ENCODE measurements around the gene TNRC6C. TPM values are rescaled to one million over a fixed set of nuclear protein-coding genes. Genes with fewer than 3 reads are reported as not detected.

Gene TNRC6C
- total RNA-seq, 3 donors from 2014 or later (not counting 1 experiment from before 2014, with no cell fraction given) = 74.3 to 100 (median 76.3) TPM

GRCh38 chr17:78148286-78149016, 189.9 kb downstream of the TNRC6C start:
- Mint-ChIP-seq H3K36me3 (no peaks in the 10 kb centered on the region), H3K4me1 (peaks cover 0 to 16% of the 10 kb centered on the region in 2 donors), H3K27ac (no peak overlapping the region), H3K9me3 (no peaks in the 10 kb centered on the region), H3K27me3 (ENCODE audit: low read depth in 2 of 2) (peaks cover 0 to 5% of the 10 kb centered on the region in 2 donors), H3K4me3 (no peak overlapping the region)
- H3K27me3 ChIP-seq (ENCODE audit: control insufficient read depth, insufficient read depth, low read length) = no peaks in the 10 kb centered on the region
- ATAC-seq (no peak), DNase-seq (no peak)
- H3K36me3 ChIP-seq (ENCODE audit: control insufficient read depth, insufficient read depth, low read length) = no peaks in the 10 kb centered on the region
- H3K4me1 ChIP-seq (ENCODE audit: control insufficient read depth, insufficient read depth, low read length) = peaks cover 52% of the 10 kb centered on the region
- H3K4me3 ChIP-seq (ENCODE audit: low read length) = no peak overlapping the region
- intact Hi-C loops (cut with micrococcal nuclease) = no loop called here
- 68% methylated on average over 14 of the region's 14 CpGs for WGBS (ENCODE audit: insufficient coverage)
- no peaks in the 10 kb centered on the region for H3K9me3 ChIP-seq (ENCODE audit: control insufficient read depth, insufficient read depth, low read length)
- peak overlapping the region; percentile 63 for H3K27ac ChIP-seq (ENCODE audit: low read length)
- TF ChIP-seq CTCF (IDR thresholded peaks at IDR 0.05) = no peak

GRCh38 chr17:78151514-78152008, 193.1 kb downstream of the TNRC6C start:
- Mint-ChIP-seq H3K27me3 (ENCODE audit: low read depth in 2 of 2) (peaks cover 0 to 5% of the 10 kb centered on the region in 2 donors), H3K27ac (no peak overlapping the region), H3K4me1 (peaks cover 0 to 6% of the 10 kb centered on the region in 2 donors), H3K36me3 (no peaks in the 10 kb centered on the region), H3K4me3 (no peak overlapping the region), H3K9me3 (no peaks in the 10 kb centered on the region)
- Histone ChIP-seq H3K27ac (ENCODE audit: low read length) (no peak overlapping the region), H3K4me3 (ENCODE audit: low read length) (no peak overlapping the region), H3K9me3 (ENCODE audit: control insufficient read depth, insufficient read depth, low read length) (no peaks in the 10 kb centered on the region), H3K27me3 (ENCODE audit: control insufficient read depth, insufficient read depth, low read length) (no peaks in the 10 kb centered on the region), H3K4me1 (ENCODE audit: control insufficient read depth, insufficient read depth, low read length) (peaks cover 34% of the 10 kb centered on the region), H3K36me3 (ENCODE audit: control insufficient read depth, insufficient read depth, low read length) (no peaks in the 10 kb centered on the region)
- 93% methylated on average over 6 of the region's 7 CpGs for WGBS (ENCODE audit: insufficient coverage)
- no peak for DNase-seq
- no peak for TF ChIP-seq CTCF (IDR thresholded peaks at IDR 0.05)
- intact Hi-C loops (cut with micrococcal nuclease) = no loop called here
- no peak for ATAC-seq

- H3K27ac Mint-ChIP-seq = peak overlapping the region in 1 of 2 donors; percentile 29
- H3K4me1 ChIP-seq (ENCODE audit: control insufficient read depth, insufficient read depth, low read length) = peaks cover 11% of the 10 kb centered on the region
- H3K27ac ChIP-seq (ENCODE audit: low read length) = peak overlapping the region; percentile 46
- H3K4me3 ChIP-seq (ENCODE audit: low read length) = no peak overlapping the region
- TF ChIP-seq CTCF (IDR thresholded peaks at IDR 0.05) = no peak
- no peak overlapping the region for H3K4me3 Mint-ChIP-seq
- H3K27me3 ChIP-seq (ENCODE audit: control insufficient read depth, insufficient read depth, low read length) = no peaks in the 10 kb centered on the region
- DNase-seq (no peak), ATAC-seq (peak; percentile 70 to 88 (median 87))
- H3K9me3 ChIP-seq (ENCODE audit: control insufficient read depth, insufficient read depth, low read length) = no peaks in the 10 kb centered on the region
- intact Hi-C loops (cut with micrococcal nuclease) = no loop called here
- no peaks in the 10 kb centered on the region for H3K36me3 Mint-ChIP-seq
- H3K36me3 ChIP-seq (ENCODE audit: control insufficient read depth, insufficient read depth, low read length) = no peaks in the 10 kb centered on the region
- H3K9me3 Mint-ChIP-seq = no peaks in the 10 kb centered on the region
- H3K27me3 Mint-ChIP-seq (ENCODE audit: low read depth in 2 of 2) = no peaks in the 10 kb centered on the region
- WGBS (ENCODE audit: insufficient coverage) = 59% methylated on average over 10 of the region's 11 CpGs
- H3K4me1 Mint-ChIP-seq = no peaks in the 10 kb centered on the region
Measured at GRCh38 chr17:78154903-78155811, 196.7 kb downstream of the TNRC6C start.

Other genes with a start within 250 kb of the TNRC6C start
- 100 to 1,000 TPM; 653 to 825 (median 687) TPM for gene TMC6, start 170.1 kb downstream of the TNRC6C start, total RNA-seq
- 100 to 1,000 TPM; 401 to 551 (median 435) TPM for gene TMC8, start 172.1 kb downstream of the TNRC6C start, total RNA-seq
- gene C17orf99, start 187.7 kb downstream of the TNRC6C start, total RNA-seq = not detected
- gene SYNGR2, start 209.9 kb downstream of the TNRC6C start, total RNA-seq = 10 to 100 TPM; 41.2 to 62.1 (median 43.5) TPM
- gene TK1, start 228.3 kb downstream of the TNRC6C start, total RNA-seq = 1 to 10 TPM; 2.1 to 5.1 (median 3.9) TPM
- 1 to 10 TPM; 2.2 to 4.1 (median 2.3) TPM for gene AFMID, start 228.7 kb downstream of the TNRC6C start, total RNA-seq